Prostate gland (tissue), 2 donors: ENCODE measurements around the gene FRMPD2.
"Not testable (repeated sequence)": the region's sequence is repeated elsewhere in the genome, so short reads cannot be mapped to it uniquely, and the experiment has no call there.

Experiments used
- POLR2A ChIP-seq: fragments of 450-650 bp; IDR thresholded peaks from one replicate; pipeline ENCODE4 v1.6.1; 2016; ENCODE audit warnings: antibody characterized with exemption, mild to moderate bottlenecking
- POLR2AphosphoS5 ChIP-seq: sonication (generic); formaldehyde crosslinking; IDR thresholded peaks from one replicate; pipeline ENCODE4 v1.6.1; 2017; ENCODE audit warnings: antibody characterized with exemption
- TF ChIP-seq, protein P1 (sequence below), 4 experiments: fragments of 200-600 bp in 2 of 4; fragments of 450-650 bp in 2 of 4; sonication (generic) in 2 of 4; IDR thresholded peaks; 1 replicate in 3 of 4; 2 replicates in 1 of 4; pipeline ENCODE4 v1.5.1; 2016 to 2019; ENCODE audit warnings: antibody characterized with exemption in 4 of 4, mild to moderate bottlenecking in 2 of 4, moderate library complexity in 2 of 4

DNA sequence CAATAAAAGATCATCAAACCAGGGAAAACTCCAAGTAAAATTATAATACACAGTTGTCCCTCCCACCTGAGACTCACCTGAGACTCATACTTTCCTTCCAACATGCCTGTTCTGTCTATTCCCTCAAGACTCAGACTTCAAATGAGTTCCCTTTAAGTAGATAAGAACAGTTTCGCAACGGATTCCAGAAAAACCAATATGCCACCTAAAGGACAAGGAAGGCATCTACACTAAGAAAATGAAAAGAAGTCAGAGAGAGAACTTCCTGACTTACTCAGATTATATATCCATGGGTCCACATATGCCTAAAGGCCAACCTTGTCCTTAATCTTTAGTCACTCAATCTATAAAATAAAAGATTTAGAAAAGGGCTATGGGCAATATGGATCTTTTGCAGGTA is 148.9 kb downstream of the FRMPD2 start:
- TF ChIP-seq, protein P1, sequence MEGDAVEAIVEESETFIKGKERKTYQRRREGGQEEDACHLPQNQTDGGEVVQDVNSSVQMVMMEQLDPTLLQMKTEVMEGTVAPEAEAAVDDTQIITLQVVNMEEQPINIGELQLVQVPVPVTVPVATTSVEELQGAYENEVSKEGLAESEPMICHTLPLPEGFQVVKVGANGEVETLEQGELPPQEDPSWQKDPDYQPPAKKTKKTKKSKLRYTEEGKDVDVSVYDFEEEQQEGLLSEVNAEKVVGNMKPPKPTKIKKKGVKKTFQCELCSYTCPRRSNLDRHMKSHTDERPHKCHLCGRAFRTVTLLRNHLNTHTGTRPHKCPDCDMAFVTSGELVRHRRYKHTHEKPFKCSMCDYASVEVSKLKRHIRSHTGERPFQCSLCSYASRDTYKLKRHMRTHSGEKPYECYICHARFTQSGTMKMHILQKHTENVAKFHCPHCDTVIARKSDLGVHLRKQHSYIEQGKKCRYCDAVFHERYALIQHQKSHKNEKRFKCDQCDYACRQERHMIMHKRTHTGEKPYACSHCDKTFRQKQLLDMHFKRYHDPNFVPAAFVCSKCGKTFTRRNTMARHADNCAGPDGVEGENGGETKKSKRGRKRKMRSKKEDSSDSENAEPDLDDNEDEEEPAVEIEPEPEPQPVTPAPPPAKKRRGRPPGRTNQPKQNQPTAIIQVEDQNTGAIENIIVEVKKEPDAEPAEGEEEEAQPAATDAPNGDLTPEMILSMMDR (IDR thresholded peaks at IDR 0.05): not testable (repeated sequence)
- not testable (repeated sequence) for TF ChIP-seq POLR2A, POLR2AphosphoS5
